ENCODE measurements around the gene KRTAP16-1.
"Not testable (repeated sequence)": the region's sequence is repeated elsewhere in the genome, so short reads cannot be mapped to it uniquely, and the experiment has no call there.

Gene KRTAP16-1
- total RNA-seq, result 0 to 0.09 reads per million in 2 donors

- DNase-seq, result peak; percentile 26
Observed at GRCh38 chr17:41308918-41309359, at the start of gene KRTAP16-1. KRTAP16-1 (minus strand) TSS chr17:41309309; CDS start chr17:41309253, 56 bp downstream.

DNA sequence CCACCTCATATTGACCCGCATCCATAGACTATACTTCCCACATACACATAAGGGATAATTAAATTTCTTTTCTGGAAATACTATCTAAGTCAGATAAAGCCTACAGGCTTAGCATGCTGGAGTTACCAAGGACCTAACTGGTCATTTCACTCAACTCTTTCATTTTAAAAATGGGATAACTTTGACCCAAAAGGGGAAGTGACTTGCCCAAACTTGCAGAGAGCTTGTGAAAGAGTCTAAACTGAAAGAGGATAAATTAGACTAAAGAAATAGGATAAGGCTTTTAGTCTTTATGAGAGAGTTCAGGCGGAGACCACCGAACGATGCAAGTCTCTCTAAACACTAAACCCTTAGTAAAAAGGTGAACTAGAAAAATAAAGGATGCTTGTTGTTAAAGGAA lies 45.4 kb upstream of the KRTAP16-1 start:
- DNase-seq, result no peak

DNA sequence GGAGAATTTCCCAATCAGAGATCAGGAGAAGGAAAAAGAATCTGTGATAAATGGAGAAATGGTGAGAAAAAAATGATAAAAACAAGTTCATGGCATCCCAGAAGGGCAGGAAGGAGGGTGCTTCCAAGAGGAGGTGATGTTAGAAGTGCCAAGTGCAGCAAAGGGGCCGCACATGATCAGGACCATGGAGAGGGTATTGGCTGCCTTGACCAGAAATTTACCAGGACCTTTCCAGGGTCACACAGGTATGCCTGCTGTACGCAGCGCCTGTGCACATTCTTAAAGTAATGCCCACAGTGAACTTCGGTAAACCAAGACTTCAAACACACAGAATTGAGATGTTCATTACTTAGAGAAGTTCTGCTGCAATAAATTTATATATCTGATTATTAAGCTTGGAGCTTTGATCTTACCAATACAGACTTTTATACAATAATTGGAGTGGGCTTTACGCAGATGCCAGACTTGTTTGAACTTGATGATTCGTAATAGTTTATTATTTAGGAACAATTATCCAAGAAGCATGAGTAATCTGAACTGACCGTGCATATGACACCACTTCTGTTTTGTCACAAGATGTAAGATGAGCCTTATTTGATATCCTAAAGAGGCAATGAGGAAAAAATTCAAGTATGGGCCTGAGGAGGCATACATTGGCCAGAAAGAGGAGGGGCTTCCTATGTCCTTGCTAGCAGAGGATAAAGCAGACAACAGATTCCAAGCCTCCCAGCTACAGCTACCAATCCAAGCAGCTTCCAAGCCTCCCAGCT lies 43.7 kb upstream of the KRTAP16-1 start:
- DNase-seq, result no peak

- no peak for DNase-seq
Observed at GRCh38 chr17:41351177-41351576, 42.1 kb upstream of the KRTAP16-1 start.

DNA sequence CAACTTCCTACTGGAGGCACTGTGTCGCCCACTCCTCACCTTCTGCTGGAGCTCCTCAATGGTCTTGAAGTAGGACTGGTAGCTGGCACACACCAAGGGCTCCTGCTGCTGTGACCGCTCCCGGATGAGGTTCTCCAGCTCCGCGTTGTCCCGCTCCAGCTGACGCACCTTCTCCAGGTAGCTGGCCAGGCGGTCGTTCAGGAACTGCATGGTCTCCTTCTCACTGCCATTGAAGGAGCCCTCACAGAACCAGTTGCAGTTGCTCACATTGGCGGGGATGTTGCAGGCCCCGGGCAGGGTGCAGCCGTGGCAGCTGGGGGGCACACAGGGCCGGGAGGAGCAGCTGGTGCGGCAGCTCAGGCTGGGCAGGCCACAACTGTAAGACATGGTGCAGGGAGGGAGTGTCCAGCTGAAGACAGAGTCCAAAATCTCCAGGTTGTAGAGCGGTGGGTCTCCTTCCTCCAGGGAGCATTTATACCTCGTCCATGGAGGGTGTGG lies 41.3 kb upstream of the KRTAP16-1 start, which contains the start of gene KRT33A:
Gene KRT33A (minus strand): TSS at position 448 of the 498 bp plus-strand sequence. CDS start 61 bp downstream, at position 387.
- DNase-seq, result not testable (repeated sequence)

- DNase-seq, result no peak
Observed at GRCh38 chr17:41347869-41348760, 39.0 kb upstream of the KRTAP16-1 start.

- not testable (repeated sequence) for DNase-seq
Observed at GRCh38 chr17:41346421-41346820, 37.3 kb upstream of the KRTAP16-1 start.

GRCh38 chr17:41345992-41346391 lies 36.9 kb upstream of the KRTAP16-1 start:
- no peak for DNase-seq

DNA sequence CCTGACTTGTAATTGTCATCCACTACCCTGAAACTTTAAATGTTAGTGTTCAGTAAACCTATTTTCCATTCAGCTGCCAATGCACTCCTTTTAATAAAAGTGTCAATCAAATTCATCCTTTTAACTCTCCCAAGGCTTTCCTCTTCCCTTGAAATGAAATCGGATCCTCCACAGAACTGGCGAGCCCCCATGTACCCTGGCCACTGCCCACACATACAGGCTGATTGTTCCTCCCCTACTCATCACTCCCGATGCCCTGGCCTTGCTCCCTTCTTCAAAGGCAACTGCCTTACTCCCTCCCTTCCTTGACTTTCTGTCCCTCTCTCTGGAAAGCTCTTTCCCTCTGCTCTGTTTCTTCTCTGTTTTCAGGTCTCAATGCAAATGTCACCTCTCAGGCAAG lies 33.9 kb upstream of the KRTAP16-1 start:
- DNase-seq, result no peak

- DNase-seq, result no peak
Observed at GRCh38 chr17:41340934-41341861, 32.1 kb upstream of the KRTAP16-1 start.

GRCh38 chr17:41340494-41340893 lies 31.4 kb upstream of the KRTAP16-1 start:
- no peak for DNase-seq

DNA sequence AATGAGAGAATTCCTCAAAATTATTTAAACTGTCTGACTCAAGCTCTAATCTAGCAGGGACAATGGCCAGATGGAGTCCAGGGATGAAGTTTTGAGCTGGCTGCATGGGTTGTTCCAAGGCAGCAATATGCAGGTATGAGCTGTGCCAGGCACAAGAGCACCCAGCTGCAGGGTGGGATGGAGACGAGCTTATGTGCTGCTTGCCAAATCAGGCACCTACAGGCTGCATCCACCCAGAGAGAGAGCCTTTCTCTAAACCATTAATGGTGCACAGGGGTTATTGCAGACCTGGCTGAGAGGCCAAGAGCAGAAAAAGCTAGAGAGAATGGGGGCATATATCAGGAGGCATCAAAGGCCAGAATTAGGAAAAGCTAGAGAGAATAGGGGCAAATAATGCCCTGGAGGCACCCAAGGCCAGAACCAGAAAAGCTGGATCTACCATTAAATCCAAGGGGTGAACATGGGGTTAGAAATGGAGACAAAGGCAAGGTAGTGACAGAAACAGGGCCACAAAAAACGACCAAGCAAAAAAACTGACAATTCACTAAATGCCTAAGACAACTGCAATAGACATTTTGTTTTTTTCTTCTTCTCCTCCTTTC lies 30.6 kb upstream of the KRTAP16-1 start:
- no peak for DNase-seq

- DNase-seq, result no peak
Observed at GRCh38 chr17:41338961-41339485, 29.9 kb upstream of the KRTAP16-1 start.

GRCh38 chr17:41335747-41336146 lies 26.6 kb upstream of the KRTAP16-1 start:
- DNase-seq, result no peak

- no peak for DNase-seq
Observed at GRCh38 chr17:41334385-41335305, 25.5 kb upstream of the KRTAP16-1 start.

DNA sequence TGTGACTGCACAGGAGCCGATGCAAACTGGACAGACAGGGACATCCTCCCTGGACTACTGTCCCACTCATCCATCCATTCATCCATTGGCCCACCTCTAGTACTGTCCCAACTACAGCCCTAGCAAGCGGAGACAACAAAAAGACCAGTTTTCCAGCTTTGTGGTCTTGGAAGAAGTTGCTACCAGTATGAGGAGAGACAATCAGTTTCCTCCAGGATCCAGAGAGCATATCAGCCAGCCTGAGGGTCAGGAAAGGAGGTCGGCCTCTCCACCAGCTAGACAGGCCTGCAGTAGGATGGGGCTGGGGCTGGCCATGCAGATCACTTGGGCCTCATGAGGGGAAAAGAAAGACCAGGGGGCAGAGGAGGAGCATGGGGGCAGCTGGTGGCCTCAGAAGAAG lies 24.7 kb upstream of the KRTAP16-1 start:
- DNase-seq, result no peak

DNA sequence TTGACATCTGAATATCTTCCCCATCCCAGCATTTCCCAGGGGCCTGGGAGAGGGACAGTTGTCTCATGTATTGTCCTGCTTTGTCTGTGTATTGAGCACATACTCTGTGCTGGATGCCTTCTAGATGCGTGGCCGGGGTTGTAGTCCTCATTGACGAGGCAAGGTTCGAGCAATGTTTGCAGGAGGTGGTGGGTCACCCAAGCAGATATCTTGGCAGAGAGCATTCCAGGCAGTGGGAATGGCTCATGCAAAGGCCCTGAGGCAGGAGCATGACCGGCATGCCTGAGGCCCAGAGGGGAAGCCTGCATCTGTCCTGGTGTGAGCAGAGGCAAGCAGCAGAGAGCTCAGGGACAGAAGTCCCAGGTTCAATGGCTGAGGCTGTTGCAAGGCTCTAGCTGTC lies 24.0 kb upstream of the KRTAP16-1 start:
- DNase-seq, result no peak

- DNase-seq, result no peak
Observed at GRCh38 chr17:41332239-41332638, 23.1 kb upstream of the KRTAP16-1 start.

DNA sequence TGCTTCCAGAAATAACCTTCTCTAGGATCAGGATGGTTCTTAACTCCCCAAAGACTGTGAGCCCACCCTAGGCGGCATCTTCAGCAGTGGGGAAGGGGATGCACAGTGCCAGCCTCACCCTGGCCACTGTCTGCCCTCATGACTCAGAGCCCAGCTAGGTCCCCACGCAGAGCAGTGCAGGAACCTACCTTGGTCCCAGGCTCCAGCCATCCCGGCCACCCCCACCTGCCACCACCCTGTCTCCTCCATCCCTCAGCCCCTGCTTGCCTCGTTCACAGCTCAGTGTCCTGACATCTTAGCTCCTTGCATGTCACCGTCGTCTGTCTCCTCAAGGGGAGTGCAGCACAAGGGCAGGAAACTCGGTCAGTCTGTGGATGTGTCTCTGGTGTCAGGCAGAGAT lies 22.5 kb upstream of the KRTAP16-1 start:
- DNase-seq, result no peak

DNA sequence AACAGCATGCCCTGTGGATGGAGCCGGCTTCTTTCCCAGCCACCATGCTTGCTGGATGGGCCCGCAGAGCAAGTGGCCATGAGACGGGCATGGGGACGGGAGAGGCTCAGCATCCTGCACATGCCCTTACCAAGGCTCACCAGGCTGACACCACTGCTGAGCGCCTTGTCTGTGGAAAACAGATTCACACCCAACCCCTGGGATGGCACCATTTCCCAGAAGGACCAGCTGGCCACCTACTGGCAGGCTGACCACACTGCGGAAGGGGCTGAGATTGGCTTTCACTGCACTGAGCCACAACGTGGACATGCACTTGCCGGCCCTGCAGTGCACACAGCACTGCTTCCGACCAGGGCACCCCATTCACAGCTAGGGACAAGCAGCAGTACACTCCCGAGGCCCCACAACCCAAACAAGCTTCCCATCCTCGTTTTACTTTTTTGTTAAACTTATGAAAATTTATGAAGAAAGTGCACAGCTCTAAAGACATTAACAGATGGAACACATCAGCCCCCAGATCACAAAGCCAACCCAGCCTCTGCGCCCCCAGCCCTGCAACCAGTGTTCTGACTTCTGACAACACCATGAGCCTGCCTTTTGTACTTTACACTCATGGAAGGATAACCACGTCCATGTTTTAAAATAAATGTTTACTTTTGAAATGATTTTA lies 20.3 kb upstream of the KRTAP16-1 start:
- no peak for DNase-seq
